ENCODE data around the gene DCP2.

Gene DCP2

GRCh38 chr5:113054899-113055298 is 78.3 kb downstream of the DCP2 start:
- no peaks in the 10 kb centered on the region for H3K4me1 ChIP-seq (ENCODE audit: insufficient read depth, low read length, severe bottlenecking)
- H3F3A ChIP-seq (ENCODE audit: insufficient read depth, low read length): no peaks in the 10 kb centered on the region
- no peaks in the 10 kb centered on the region for H3K9me2 ChIP-seq (ENCODE audit: low read depth, low read length)
- H3K4me3 ChIP-seq (ENCODE audit: low read depth, low read length, poor library complexity, severe bottlenecking): no peak overlapping the region
- no peak overlapping the region for H3K9ac ChIP-seq (ENCODE audit: low read length)
- TF ChIP-seq CTCF (IDR thresholded peaks at IDR 0.05; ENCODE audit: low read length) (no peak), EZH2 (IDR thresholded peaks at IDR 0.05; ENCODE audit: borderline replicate concordance, low read length) (no peak)
- no peaks in the 10 kb centered on the region for H3K36me3 ChIP-seq (ENCODE audit: insufficient read depth, low read length)
- no peak overlapping the region for H3K4me2 ChIP-seq (ENCODE audit: low read length)
- no peak overlapping the region for H3K27ac ChIP-seq (ENCODE audit: low read depth, low read length, poor library complexity, severe bottlenecking)
- H3K27me3 ChIP-seq (ENCODE audit: insufficient read depth, low read length): no peaks in the 10 kb centered on the region
- H3K9me3 ChIP-seq (ENCODE audit: low read length): no peaks in the 10 kb centered on the region
- no peak overlapping the region for H2AFZ ChIP-seq (ENCODE audit: low read length)
- H3K79me2 ChIP-seq (ENCODE audit: insufficient read depth, low read length): no peaks in the 10 kb centered on the region
- H4K20me1 ChIP-seq (ENCODE audit: insufficient read depth, low read length): no peaks in the 10 kb centered on the region

- Histone ChIP-seq H3K4me1 (ENCODE audit: insufficient read depth, low read length, severe bottlenecking) (no peaks in the 10 kb centered on the region), H3F3A (ENCODE audit: insufficient read depth, low read length) (no peaks in the 10 kb centered on the region), H3K27me3 (ENCODE audit: insufficient read depth, low read length) (no peaks in the 10 kb centered on the region), H3K4me3 (ENCODE audit: low read depth, low read length, poor library complexity, severe bottlenecking) (no peak overlapping the region), H3K79me2 (ENCODE audit: insufficient read depth, low read length) (no peaks in the 10 kb centered on the region), H3K4me2 (ENCODE audit: low read length) (no peak overlapping the region), H4K20me1 (ENCODE audit: insufficient read depth, low read length) (no peaks in the 10 kb centered on the region), H3K9me2 (ENCODE audit: low read depth, low read length) (no peaks in the 10 kb centered on the region), H3K36me3 (ENCODE audit: insufficient read depth, low read length) (no peaks in the 10 kb centered on the region), H3K9ac (ENCODE audit: low read length) (no peak overlapping the region), H2AFZ (ENCODE audit: low read length) (no peak overlapping the region), H3K27ac (ENCODE audit: low read depth, low read length, poor library complexity, severe bottlenecking) (no peak overlapping the region), H3K9me3 (ENCODE audit: low read length) (no peaks in the 10 kb centered on the region)
- TF ChIP-seq EZH2 (IDR thresholded peaks at IDR 0.05; ENCODE audit: borderline replicate concordance, low read length) (no peak), CTCF (IDR thresholded peaks at IDR 0.05; ENCODE audit: low read length) (no peak)
Observed at GRCh38 chr5:113056988-113057387, 80.4 kb downstream of the DCP2 start.

- H3K36me3 ChIP-seq (ENCODE audit: insufficient read depth, low read length): no peaks in the 10 kb centered on the region
- H3K27me3 ChIP-seq (ENCODE audit: insufficient read depth, low read length): no peaks in the 10 kb centered on the region
- H3K79me2 ChIP-seq (ENCODE audit: insufficient read depth, low read length): no peaks in the 10 kb centered on the region
- H3K4me2 ChIP-seq (ENCODE audit: low read length): no peak overlapping the region
- H2AFZ ChIP-seq (ENCODE audit: low read length): no peak overlapping the region
- H3F3A ChIP-seq (ENCODE audit: insufficient read depth, low read length): no peaks in the 10 kb centered on the region
- H3K4me1 ChIP-seq (ENCODE audit: insufficient read depth, low read length, severe bottlenecking): no peaks in the 10 kb centered on the region
- no peak overlapping the region for H3K27ac ChIP-seq (ENCODE audit: low read depth, low read length, poor library complexity, severe bottlenecking)
- H4K20me1 ChIP-seq (ENCODE audit: insufficient read depth, low read length): no peaks in the 10 kb centered on the region
- H3K4me3 ChIP-seq (ENCODE audit: low read depth, low read length, poor library complexity, severe bottlenecking): no peak overlapping the region
- H3K9ac ChIP-seq (ENCODE audit: low read length): no peak overlapping the region
- no peaks in the 10 kb centered on the region for H3K9me2 ChIP-seq (ENCODE audit: low read depth, low read length)
- H3K9me3 ChIP-seq (ENCODE audit: low read length): no peaks in the 10 kb centered on the region
- no peak for TF ChIP-seq CTCF (IDR thresholded peaks at IDR 0.05; ENCODE audit: low read length)
- no peak for TF ChIP-seq EZH2 (IDR thresholded peaks at IDR 0.05; ENCODE audit: borderline replicate concordance, low read length)
Observed at GRCh38 chr5:113057557-113057984, 81.0 kb downstream of the DCP2 start.

Measured in OCI-LY1 (cell line).